ENCODE measurements around the gene JADE2.

Gene JADE2

DNA sequence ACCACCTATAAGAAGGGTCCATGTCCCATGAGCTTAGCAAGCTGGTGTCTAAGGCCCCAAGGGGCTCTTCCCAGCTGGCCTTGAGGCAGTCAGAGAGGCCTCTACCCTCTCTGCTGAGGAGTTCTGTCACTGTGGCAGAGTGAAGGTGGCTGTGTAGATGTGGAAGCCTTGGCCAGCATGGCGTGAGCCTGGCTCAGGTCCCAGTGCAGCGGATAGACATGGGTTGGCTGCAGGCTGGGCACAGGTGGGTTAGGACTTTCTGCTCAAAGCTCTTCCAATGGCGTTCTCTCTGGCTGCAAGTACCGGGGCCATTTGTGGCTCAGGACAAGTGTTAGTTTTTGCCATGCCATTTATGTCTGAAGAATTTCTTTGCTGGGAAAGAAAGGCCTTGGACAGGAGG lies 47.3 kb downstream of the JADE2 start:
- DNase-seq, result no peak

DNA sequence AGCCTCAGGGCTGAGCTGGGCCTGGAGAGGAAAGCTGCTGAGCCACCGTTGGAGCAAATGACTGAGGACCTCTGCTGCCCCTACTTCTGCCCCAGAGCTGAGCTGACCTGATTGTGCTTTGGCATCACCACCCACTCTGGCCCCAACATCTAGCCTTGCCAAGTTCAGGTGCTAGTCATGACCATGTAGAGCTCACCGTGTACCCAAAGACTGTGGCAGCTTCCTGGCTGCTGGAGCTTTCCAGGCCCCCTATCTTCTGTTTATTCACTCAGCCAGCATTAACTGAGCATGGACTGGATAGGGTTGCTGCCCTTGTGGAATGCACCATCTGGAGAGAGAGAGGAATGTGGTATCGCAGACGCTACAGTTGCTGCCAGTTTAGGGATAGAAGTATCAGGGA lies 49.1 kb downstream of the JADE2 start:
- no peak for DNase-seq

DNA sequence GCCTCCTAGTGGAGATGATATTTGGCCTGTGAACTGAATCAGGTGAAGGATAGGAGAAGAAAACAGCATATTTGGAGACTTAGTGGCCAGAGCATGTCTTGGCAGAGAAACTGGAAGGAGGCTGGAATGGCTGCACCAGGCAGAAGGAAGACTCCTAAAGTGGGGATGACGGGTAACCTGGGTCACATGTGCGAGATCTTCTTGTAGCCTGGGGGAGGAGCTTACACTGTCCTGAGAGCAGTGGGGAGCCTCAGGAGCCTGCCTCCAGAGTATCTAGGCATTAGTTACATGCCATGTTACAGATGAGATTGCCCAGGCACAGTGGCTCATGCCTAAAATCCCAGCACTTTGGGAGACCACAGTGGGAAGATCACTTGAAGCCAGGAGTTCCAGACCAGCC lies 49.8 kb downstream of the JADE2 start:
- no peak for DNase-seq

DNA sequence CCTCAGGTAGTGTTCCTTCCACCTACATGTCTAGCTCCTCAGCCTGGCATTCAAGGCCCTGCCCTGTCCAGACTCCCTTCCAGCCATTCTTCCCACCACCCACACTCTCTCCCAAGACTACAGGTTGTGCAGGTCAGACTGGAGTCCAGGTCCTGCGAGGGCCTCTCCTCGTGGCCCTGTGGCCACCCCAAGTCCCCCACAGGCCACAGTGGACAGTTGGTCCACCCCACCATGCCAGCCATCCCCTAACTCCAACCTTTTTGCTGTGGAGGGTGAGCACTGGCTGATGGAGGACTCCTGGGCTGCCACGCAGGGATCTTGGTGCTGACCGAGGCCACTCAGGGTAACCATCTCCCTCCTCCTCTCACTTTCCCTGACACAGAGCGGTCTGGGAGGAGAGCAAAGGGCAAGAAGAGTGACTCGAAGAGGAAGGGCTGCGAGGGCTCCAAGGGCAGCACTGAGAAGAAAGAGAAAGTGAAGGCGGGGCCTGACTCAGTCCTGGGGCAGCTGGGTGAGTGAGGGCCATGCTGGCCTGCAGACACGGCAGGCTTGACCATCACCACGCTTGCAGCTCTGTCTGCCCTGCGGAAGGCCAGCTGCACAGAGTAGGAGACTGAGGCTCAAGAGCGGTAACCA lies 51.0 kb downstream of the JADE2 start:
- DNase-seq, result no peak

DNA sequence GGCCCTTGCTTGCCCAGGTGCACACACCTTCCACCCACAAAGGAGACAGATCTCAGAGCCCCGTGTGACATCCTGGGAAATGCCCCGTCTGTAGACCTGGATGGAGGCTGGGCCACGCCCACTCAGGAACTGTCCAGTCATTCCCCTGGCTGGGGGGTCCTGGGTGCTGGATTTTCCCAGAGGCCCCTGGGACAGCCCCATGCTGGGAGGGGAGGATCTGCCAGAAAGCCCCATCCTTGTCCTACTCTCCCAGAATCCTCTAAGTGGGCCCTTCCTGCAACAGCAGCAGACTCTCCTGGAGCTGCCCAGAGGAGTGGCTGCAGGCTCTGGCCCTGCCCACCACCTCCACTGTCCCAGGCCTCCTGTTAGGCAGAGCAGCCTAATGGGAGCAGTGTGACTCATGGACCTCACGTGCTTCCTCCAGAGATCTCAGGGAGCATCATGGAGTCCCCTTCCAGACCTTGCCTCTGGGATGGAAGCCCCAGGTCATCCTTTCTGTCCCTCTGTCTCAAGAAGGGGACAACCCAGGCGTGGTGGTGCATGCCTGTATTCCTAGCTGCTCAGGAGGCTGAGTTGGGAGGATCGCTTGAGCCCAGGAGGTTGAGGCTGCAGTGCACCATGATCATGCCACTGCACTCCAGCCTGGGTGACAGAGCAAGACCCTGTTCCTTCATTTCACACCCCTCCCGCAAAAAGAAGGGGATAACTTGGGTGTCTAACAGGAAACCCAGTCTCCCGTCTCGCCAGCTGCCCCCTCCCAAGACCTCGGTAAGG lies 51.7 kb downstream of the JADE2 start:
- DNase-seq, result no peak

DNA sequence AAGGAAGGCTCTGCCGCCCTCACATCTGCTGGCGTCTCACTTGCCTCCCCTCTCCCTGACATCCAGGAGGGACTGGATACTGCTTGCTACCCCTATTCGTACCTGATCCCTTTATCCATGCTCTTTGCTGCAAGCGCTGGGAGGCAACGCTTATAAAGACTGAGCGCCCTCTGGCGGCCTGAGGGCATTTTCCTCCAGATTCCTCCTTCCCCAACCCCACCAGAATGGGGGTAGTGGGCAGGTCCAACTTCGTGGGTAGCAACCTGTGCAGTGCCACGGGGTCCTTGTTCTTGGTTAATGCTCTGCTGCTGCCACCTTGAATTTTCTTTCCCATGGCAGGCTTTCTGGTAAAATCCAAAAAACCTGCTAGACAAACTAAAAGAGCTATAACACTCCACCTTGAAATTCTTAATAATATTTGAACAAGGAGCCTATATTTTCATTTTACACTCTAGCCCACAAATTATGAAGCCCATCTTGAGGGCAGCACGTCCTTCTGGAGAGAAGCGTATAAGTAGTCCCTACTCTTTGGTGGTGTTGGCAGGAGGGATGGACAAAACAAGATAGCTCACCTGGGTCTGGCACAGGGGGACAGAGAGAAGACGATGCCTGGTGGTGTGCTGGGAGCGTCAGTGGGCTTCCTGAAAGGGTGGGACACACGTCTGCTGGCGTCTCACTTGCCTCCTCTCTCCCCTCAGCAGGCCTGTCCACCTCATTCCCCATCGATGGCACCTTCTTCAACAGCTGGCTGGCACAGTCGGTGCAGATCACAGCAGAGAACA lies 52.5 kb downstream of the JADE2 start:
- DNase-seq, result peak; percentile 86 to 88

DNA sequence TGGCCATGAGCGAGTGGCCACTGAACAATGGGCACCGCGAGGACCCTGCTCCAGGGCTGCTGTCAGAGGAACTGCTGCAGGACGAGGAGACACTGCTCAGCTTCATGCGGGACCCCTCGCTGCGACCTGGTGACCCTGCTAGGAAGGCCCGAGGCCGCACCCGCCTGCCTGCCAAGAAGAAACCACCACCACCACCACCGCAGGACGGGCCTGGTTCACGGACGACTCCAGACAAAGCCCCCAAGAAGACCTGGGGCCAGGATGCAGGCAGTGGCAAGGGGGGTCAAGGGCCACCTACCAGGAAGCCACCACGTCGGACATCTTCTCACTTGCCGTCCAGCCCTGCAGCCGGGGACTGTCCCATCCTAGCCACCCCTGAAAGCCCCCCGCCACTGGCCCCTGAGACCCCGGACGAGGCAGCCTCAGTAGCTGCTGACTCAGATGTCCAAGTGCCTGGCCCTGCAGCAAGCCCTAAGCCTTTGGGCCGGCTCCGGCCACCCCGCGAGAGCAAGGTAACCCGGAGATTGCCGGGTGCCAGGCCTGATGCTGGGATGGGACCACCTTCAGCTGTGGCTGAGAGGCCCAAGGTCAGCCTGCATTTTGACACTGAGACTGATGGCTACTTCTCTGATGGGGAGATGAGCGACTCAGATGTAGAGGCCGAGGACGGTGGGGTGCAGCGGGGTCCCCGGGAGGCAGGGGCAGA lies 53.3 kb downstream of the JADE2 start:
- no peak for DNase-seq

DNA sequence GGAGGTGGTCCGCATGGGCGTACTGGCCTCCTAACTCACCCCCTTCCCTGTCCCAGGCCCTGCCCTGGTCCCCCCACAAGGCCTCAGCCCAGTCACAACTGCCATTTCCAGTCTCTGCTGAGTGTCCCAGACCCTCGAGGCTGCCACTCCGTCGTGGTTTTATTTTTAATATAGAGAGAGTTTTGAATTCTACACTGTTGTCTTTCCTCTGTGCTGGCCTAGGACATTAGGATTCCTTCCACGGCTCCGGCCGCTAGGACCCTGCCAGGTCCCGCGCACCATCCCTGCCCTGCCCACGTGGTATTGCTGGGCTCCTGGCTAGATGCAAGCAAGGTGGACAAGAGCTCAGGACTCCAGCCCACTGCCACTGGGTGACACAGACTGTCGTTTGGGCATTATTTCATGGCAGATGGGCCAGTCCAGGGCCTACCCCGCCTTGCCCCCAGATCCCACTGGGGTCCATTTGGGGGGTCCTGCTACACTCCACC lies 53.9 kb downstream of the JADE2 start:
- DNase-seq, result no peak

DNA sequence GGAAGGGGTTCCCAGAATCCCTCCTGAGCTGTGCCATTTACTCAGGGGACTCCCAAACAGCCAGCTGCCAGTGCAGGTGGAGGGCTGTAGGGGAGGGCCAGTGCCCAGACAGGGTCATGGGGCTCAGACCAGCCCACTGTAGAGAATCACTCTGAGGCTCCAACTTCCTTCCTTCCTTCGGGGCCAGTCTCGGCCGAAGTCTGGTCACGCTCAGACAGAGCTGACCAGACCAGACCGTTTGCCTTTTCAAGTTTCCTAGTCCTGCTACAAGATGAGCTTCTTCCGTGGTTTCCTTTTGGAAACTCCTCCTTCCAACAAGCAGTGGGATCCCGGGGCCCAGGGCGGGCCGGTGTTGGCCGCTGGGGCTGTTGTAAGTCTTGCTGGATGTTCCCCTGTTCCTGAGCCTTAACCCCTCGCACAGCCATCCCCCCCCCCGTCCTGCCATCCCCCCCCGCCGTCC lies 54.6 kb downstream of the JADE2 start:
- DNase-seq, result no peak

DNA sequence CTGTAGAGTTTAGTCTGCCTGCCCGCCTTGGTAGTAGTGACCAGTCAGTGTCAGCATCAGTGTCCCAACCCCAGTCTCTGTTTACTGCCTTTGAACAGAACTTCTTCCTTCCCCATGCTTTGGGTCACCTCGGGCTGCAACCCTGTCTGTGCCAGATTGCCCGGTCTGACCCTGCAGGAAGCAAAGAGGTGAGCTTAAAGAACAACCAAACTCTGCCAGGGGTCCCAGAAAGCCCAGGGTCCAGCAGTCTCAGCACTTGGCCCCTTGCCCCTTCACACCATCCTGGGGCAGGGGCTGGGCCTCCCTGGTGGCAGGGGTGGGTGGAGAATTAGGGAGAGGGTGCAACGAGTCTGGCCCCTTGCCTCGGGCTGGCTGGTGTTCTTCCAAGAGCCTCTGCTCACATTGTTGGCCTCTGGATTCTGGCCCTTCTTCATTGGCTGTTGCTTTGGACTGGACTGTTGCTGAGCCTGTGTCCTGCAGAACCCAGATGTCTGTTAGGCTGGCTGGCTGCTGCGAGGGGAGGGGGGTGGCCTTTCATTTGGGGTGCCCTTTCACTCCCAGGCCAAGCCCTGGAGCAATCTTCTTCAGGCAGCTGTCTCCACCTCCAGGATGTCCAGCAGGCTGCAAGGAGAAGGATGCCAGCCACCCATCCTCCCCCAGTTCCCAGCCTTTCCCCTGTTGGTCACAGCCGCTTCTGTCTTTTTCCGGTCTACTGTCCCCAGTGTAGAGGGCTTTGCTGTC lies 55.9 kb downstream of the JADE2 start:
- DNase-seq, result no peak

DNA sequence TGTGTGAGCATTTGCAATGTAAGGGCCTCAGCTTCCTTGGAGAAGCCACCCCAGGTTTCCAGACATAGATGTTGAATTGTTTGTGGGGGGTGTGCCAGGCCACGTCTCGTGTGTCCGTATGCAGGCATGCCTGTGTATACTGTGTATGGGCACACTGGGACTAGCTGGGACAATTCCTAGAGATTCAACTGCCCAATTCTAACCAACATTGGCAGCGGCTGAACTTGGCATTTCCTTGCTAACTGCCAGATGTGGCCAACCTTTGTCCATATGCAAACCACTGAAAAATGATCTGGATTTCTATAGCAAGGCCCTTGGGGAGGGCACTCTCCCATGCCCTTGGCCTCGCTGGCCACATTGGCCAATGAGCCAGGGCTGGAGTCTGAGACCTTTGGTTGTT lies 56.8 kb downstream of the JADE2 start:
- no peak for DNase-seq

DNA sequence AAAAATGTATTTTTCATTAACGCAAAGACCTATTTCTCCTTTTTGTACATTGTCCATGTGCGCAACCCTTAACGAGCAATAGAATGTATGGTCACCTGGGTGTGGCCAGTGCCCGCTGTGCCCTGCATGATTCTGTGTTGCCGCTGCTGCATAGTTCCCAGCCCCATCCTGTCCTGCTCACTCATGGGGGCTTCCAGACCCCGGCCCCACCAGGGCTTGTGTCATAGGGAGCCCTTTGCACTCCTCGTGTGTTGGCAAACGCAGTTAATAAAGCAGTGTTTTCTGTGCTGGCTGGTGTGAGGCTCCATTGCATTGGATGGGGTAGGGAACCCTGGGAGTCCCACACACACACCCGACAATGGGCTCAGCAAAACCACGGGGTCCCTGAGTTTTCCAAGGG lies 57.5 kb downstream of the JADE2 start:
- no peak for DNase-seq

DNA sequence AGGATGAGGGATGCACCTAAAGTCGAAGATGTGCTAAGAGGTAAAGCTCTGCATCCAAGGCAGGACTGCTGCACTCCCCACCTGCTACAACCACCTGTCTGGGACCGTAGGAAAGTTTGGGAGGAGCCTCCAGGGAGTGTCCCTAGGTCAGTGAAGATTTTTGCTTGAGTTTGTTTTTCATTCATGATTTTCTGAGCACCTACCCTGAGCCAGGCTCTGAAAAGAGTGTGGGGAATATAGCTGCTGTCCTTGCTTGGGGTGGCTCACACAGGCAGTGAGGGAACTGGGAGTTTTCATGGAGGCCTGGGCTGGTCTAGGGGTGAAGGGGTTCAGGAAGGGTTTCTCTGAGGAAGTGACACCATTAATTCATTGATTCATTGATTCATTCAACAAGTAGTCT lies 58.3 kb downstream of the JADE2 start:
- DNase-seq, result no peak

DNA sequence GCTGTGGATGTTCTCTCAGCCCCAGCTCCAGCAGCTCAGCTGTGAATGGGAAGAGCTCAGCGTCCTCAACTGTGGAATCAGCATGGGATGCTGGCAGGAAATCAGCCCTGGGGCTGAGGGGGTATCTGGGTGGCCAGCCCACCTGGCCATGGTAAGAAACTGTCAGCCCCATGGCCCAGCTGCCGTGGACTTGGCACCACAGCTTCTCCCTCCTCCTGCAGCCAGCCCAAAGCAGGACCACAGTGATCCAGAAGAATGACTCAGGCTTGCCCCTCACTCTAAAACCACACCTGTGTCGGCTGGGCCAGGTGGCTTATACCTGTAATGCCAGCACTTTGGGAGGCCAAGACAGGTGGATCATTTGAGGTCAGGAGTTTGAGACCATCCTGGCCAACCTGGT lies 59.2 kb downstream of the JADE2 start:
- DNase-seq, result no peak

DNA sequence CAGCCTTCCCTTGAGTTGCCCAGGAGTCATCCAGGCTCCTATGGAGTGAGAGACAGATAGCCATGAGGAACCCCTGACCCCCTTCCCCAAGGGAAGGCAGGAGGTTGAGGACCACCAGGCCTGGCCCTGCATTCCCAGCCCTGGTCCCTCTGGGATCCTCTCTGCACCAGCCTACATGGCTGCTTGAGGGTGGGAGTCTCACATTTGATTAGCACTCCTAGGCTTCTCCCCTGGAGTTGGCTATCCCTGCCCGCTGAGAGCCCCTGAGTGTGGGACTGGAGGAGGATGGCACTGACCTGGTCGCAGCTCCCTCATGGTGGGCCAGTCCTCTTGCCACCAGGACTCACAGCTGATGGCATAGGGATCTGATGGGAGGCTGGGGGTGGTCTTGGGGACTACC lies 60.5 kb downstream of the JADE2 start:
- no peak for DNase-seq

DNA sequence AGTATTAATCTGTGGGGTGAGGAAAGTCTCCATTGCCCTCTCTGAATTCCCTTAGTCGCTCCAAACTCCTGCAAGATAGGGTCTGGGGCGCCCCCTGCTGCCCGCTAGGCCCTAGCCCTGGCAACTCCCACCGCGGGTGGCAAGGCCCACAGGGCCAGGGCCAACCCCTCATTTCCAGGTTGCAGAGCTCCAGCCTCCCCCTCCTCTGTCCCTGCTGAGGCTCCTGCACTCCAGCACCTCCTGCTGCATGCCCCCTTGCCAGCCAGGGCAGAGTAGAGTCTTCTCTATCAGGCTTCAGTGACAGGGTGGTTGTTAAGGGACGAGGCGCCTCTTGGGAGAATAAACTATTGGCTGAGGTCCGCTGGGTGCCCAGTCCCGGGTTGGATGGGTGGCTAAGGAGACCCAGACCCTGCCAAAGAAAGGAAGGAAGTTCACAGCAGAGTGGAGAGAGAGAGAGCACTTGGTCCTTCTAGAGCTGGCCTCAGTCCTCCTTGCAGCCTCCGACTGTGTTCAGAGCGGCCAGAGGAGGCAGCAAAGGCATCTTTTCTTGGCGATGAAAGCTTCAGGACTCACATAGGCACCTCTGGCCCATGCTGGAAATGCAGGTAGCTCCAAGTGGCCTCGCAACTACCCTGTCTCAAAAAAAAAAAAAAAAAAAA lies 61.5 kb downstream of the JADE2 start:
- peak; percentile 91 to 95 for DNase-seq

DNA sequence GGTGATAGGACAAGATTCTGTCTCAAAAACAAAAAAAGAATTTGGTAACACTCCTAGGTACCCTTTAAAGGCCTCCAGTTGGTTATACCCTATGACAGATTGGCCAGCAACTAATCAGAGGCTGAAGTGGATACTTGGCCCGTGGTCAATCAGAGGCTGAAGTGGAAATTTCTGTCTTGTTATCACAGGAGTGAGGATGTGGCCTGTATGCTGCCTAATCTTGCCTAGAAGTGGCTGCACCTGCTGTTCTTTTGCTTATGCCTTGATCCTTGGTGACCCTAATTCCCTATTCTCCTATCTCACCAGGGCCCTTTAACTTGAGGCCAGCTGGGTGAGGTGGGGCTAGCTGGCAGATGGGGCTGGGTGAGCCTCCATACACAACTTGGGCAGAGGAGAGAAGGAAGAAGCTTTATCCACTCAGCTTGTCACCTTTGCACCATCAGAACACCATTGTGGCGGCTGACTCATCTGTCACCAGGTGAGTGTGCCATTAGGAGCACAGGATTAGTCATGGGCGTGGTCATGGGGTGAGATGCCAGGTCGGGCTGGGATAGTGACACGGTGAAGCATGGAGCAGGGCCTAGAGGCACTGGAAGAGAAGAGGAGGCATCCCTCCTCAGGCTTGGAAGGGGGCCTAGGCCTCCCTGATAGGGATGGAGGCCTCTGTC lies 65.7 kb downstream of the JADE2 start:
- DNase-seq, result peak; percentile 50 to 63

DNA sequence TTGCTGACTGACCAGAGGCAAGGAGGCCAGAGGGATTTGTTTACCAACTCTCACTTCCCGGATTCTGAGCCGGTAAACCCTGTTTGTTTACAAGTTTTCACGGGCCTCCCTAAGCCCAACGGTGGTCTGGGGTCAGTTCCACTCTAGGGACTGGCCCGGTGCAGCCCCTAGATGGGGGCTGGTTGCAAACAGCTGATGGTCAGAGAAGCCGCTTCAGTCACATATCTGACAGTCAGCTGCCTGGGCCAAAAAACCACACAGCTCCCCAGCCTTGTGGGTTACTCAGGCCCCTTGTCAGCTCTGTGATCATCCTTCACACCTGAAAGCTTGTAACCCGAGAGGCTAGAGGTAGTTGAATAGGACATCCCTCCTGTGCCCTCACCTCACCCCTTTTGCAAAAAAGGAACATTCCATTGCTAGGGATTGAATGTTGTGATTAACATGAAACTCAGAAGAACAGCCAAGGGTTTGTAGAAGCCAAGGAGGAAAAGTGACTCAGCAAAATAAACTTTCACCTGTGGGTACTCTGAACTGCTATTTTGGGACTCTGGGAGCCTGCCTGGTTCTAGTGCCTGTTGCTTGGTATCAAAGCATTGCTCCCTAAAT lies 66.8 kb downstream of the JADE2 start:
- DNase-seq, result no peak

DNA sequence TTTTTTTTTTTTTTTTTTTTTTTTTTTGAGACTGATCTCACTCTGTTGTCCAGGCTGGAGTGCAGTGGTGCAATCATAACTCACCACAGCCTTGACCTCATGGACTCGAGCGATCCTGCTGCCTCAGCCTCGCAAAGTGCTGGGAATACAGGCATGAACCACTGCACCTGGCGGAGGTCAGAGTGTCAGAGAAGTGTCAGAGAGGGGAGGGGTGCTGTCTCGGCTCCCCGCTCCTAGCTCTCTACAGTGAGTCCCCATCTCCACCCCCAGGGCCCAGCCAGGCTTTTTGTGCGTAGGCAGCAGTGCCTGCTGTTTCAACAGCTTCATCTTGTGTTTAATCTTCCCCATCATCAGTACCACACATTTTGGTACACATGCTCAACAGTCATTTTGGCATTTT lies 68.9 kb downstream of the JADE2 start:
- no peak for DNase-seq

DNA sequence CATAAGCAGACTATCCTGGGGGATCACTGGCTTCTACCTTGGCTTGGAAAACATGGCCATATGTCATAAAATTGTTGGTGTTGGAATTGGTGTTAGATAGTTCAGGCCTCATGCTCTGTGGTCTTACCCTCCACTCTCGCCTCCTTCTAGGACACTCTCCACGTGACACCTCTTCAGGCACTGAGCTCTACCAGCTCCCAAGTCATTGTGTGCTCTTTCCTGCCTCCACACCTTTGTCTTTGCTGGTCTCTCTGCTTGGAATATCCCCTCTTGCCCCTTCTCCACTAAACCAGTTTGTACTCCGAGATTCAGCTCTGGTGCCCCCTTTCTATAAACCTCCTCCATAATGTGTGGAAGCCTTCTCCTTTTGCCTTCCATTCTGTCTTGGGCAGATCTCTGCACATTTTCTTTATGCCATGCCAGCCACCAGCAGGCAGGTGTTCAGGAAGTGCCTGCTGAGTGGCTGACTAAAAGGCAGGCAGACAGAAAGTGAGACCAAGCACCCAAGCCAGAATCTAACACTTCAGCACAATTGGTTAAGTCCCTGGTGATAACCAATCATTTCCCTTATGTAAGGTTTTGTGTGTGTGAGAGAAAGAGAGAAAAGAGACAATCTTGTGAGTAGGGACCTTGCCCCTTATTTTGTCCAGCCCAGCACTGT lies 69.5 kb downstream of the JADE2 start:
- no peak for DNase-seq
